ENCODE data around the gene USP21. TPM values are rescaled to one million over a fixed set of nuclear protein-coding genes. Genes with fewer than 3 reads are reported as not detected.

The USP21 gene
- total and polyA plus RNA-seq, 2 of the 4 experiments (the other 2 are of a cell fraction), result 6.3 to 23.8 TPM

DNA sequence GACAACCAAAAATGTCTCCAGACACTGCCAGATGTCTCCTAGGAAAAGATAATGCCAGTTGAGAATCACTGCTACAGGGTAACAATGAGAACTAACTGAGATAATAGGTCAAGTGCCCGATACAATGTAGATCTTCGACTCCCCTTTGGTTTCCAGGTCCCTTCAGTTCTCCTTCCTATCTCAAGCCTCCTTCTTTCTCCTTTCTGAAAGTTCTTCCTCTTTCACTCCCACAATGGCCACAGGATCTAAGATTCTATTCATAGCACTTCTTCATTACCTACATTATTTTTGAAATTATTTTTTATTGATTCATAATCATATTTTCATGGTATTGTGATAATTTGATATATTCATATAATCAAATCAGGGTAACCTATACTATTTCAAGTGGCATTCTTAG is 47.8 kb upstream of the USP21 start:
- Histone ChIP-seq H2AK5ac (ENCODE audit: low read depth, low read length) (no peak overlapping the region), H3K27ac (ENCODE audit: insufficient read depth, low read length) (no peak overlapping the region), H3K4me3 (ENCODE audit: insufficient read depth, low read depth, low read length) (no peak overlapping the region), H3K56ac (ENCODE audit: extremely low read depth, insufficient read depth, low read length) (no peak overlapping the region), H3K23ac (ENCODE audit: low read depth, low read length) (no peak overlapping the region), H4K5ac (ENCODE audit: low read depth, low read length) (no peak overlapping the region), H2BK20ac (ENCODE audit: low read depth, low read length) (no peak overlapping the region), H3K79me1 (ENCODE audit: low read depth in 1 of 2, low read length in 2 of 2) (peaks cover 11 to 67% of the 10 kb centered on the region in 2 experiments), H2BK15ac (ENCODE audit: low read depth, low read length) (no peak overlapping the region), H3K36me3 (ENCODE audit: control insufficient read depth, insufficient read depth, low read length) (peaks cover 6% of the 10 kb centered on the region), H3K18ac (ENCODE audit: low read depth, low read length) (no peak overlapping the region), H2BK5ac (ENCODE audit: low read depth, low read length, poor library complexity, severe bottlenecking) (no peak overlapping the region), H2BK120ac (ENCODE audit: low read depth, low read length) (no peak overlapping the region), H3K9ac (ENCODE audit: low read depth, low read length) (no peak overlapping the region), H3K4me1 (ENCODE audit: control insufficient read depth, insufficient read depth, low read length) (peaks cover 2% of the 10 kb centered on the region; the same call in 1 of the 2 replicates), H3K14ac (replicated peaks; ENCODE audit: low read depth, low read length) (no peak overlapping the region), H2AFZ (replicated peaks; ENCODE audit: low read length, poor library complexity) (no peak overlapping the region), H2AK9ac (replicated peaks; ENCODE audit: low read depth, low read length, poor library complexity) (no peak overlapping the region), H4K8ac (ENCODE audit: low read depth in 2 of 2, low read length in 2 of 2) (no peak overlapping the region), H3K9me1 (ENCODE audit: insufficient read depth, low read length) (peaks cover 19% of the 10 kb centered on the region), H4K91ac (ENCODE audit: insufficient read depth, low read depth, low read length) (no peak overlapping the region), H3K27me3 (ENCODE audit: control insufficient read depth, insufficient read depth, low read length) (no peaks in the 10 kb centered on the region), H3K4ac (ENCODE audit: low read depth, low read length) (no peak overlapping the region), H3K4me2 (ENCODE audit: low read depth, low read length) (no peak overlapping the region), H3K9me3 (ENCODE audit: control insufficient read depth, insufficient read depth, low read length) (no peaks in the 10 kb centered on the region), H4K20me1 (ENCODE audit: insufficient read depth, low read length) (peaks cover 57% of the 10 kb centered on the region)
- intact Hi-C loops (cut with micrococcal nuclease), result no loop called here
- dilution Hi-C loops (cut with HindIII; ENCODE audit: low sequenced_read_pairs, unreplicated experiment), result no loop called here
- DNase-seq (no peak), ATAC-seq (ENCODE audit: low read depth) (no peak)
- no CpG with 5 or more reads among the region's 2 CpGs for WGBS, 2 experiments (ENCODE audit: extremely low coverage in 2 of 2, insufficient read length in 1 of 2)
- ChIA-PET POLR2A (ENCODE audit: unreplicated experiment) (no interaction called here), CTCF (no interaction called here)
- no peak for TF ChIP-seq BHLHE40 (IDR thresholded peaks at IDR 0.05; ENCODE audit: low read depth, low read length)
- TF ChIP-seq SMC3 (IDR thresholded peaks at IDR 0.05; ENCODE audit: low read depth, low read length), result no peak
- TF ChIP-seq, protein P1, sequence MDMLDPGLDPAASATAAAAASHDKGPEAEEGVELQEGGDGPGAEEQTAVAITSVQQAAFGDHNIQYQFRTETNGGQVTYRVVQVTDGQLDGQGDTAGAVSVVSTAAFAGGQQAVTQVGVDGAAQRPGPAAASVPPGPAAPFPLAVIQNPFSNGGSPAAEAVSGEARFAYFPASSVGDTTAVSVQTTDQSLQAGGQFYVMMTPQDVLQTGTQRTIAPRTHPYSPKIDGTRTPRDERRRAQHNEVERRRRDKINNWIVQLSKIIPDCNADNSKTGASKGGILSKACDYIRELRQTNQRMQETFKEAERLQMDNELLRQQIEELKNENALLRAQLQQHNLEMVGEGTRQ (IDR thresholded peaks at IDR 0.05; ENCODE audit: low read depth, low read length), result no peak
- no peak for TF ChIP-seq FOS (IDR thresholded peaks at IDR 0.05; ENCODE audit: low read depth, low read length)
- no peak for TF ChIP-seq MAFK (IDR thresholded peaks at IDR 0.05; ENCODE audit: low read depth, low read length)
- TF ChIP-seq CEBPB (IDR thresholded peaks at IDR 0.05; ENCODE audit: low read depth, low read length), result no peak
- TF ChIP-seq MAZ (IDR thresholded peaks at IDR 0.05; ENCODE audit: borderline replicate concordance, low read depth, low read length), result no peak
- BruUV-seq (replicated peaks), result no TSS peak
- in situ Hi-C loops (cut with MboI; ENCODE audit: low sequenced_read_pairs), result no loop called here

Measured in IMR-90 (cell line).